ENCODE results near the gene ELAC1. TPM values are rescaled to one million over a fixed set of nuclear protein-coding genes. Genes with fewer than 3 reads are reported as not detected.

ELAC1 gene
- total and polyA plus RNA-seq, 2 of the 8 experiments (the other 6 are each of a cell fraction or from before 2014, with no cell fraction given): 2.3 to 3.4 TPM

DNA sequence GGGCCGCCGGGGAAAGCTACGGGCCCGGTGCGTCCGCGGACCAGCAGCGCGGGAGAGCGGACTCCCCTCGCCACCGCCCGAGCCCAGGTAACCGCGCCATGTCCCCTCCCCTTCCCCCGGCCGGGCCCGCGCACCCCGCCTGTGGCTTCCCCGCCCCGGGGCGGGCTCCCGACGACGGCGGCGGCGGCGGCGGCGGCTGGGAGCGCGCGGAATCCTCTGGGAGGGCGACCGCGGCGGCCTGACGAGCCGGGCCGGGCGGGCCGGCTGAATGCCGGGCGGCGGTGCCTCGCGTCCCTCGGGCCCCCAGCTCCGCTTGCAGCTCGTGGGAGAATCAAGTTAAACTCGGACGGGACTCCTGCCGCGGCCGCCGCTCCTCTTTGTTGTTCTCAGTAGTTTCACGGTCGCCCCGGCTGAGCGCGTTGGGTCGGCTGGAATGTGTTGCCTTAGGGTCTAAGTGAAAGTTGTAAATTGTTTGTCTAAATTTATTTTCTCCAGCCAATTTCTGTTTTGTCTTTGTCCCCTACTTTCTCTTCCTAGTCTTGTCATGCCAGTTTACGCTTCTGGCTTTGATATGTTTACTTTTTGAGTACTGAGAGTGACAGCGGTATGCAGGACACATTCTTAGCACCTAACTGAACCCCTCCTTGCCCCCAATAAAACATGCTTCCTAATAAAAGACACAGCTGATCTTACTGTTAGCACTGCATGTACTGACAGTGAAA is 62.9 kb downstream of the ELAC1 start (continued):
- no peak for TF ChIP-seq POU5F1 (IDR thresholded peaks at IDR 0.05; ENCODE audit: low read depth, low read length)
- TF ChIP-seq SRF (IDR thresholded peaks at IDR 0.05; ENCODE audit: low read depth, low read length): no peak
- TF ChIP-seq NANOG (IDR thresholded peaks at IDR 0.05; ENCODE audit: insufficient read depth, low read depth, low read length, poor library complexity, severe bottlenecking): no peak
- no peak for TF ChIP-seq SP1 (IDR thresholded peaks at IDR 0.05; ENCODE audit: low read depth, low read length)
- TF ChIP-seq KDM4A (IDR thresholded peaks at IDR 0.05; ENCODE audit: low read depth, low read length, severe bottlenecking): peak; percentile 11
- no peak; a peak in 1 of 3 replicates for TF ChIP-seq POLR2A (IDR thresholded peaks at IDR 0.05; ENCODE audit: control extremely low read depth in 1 of 2, low read depth in 2 of 2, low read length in 2 of 2)
- TF ChIP-seq CEBPB (IDR thresholded peaks at IDR 0.05; ENCODE audit: low read depth, low read length): no peak

Data from H1 (cell line).